CD8-positive, alpha-beta memory T cell (primary cell): ENCODE measurements around the gene APH1A. TPM values are rescaled to one million over a fixed set of nuclear protein-coding genes. Genes with fewer than 3 reads are reported as not detected.
A peak's percentile ranks its signal among the peaks of the same experiment; 100 is the strongest.
"Not testable (repeated sequence)": the region's sequence is repeated elsewhere in the genome, so short reads cannot be mapped to it uniquely, and the experiment has no call there.

ENCODE experiments used
- CTCF ChIA-PET: fragments of 350-600 bp; sonication (Branson Sonifier 250); formaldehyde crosslinking; loops from one replicate; lab custom pipeline; 2021; ENCODE audit warnings: antibody characterized with exemption; lab: Charles Lee
- POLR2A ChIA-PET: fragments of 350-600 bp; sonication (Branson Sonifier 250); formaldehyde crosslinking; loops from one replicate; lab custom pipeline; 2021; ENCODE audit warnings: antibody characterized with exemption; lab: Charles Lee
- DNase-seq, 5 donors: peaks; one replicate each; pipeline versions ENCODE4 v3.0.0 to v3.0.0-alpha.2; 2020 to 2022; ENCODE audit warnings: mixed read lengths in 1 of 5
- H3K27ac ChIP-seq: one replicate; pipeline ENCODE4 v1.7.0; 2013; ENCODE audit warnings: low read depth, mild to moderate bottlenecking, low read length, moderate library complexity
- H3K27me3 ChIP-seq: 2 replicates; pipeline ENCODE4 v1.7.0; 2013; ENCODE audit warnings: low read length, mild to moderate bottlenecking; ENCODE audit not compliant: insufficient read depth, poor library complexity, severe bottlenecking
- H3K36me3 ChIP-seq: 2 replicates; pipeline ENCODE4 v1.7.0; 2013; ENCODE audit warnings: mild to moderate bottlenecking, low read length, moderate library complexity; ENCODE audit not compliant: insufficient read depth
- H3K4me1 ChIP-seq: 2 replicates; pipeline ENCODE4 v1.7.0; 2013; ENCODE audit warnings: mild to moderate bottlenecking, low read length, moderate library complexity; ENCODE audit not compliant: insufficient read depth
- H3K4me3 ChIP-seq: 2 replicates; pipeline ENCODE4 v1.7.0; 2013; ENCODE audit warnings: mild to moderate bottlenecking, low read length
- H3K9me3 ChIP-seq: 2 replicates; pipeline ENCODE4 v1.7.0; 2013; ENCODE audit warnings: mild to moderate bottlenecking, low read length
- H3K27ac Mint-ChIP-seq, 8 donors: one replicate each; pipeline ENCODE4 v1.8.0; 2020 to 2021; ENCODE audit warnings: mixed read lengths in 8 of 8, mild to moderate bottlenecking in 6 of 8, inconsistent platforms in 3 of 8, moderate library complexity in 3 of 8
- H3K27me3 Mint-ChIP-seq, 2 donors: one replicate each; pipeline ENCODE4 v1.8.0; 2020 to 2021; ENCODE audit warnings: mixed read lengths in 2 of 2, mild to moderate bottlenecking in 1 of 2, moderate library complexity in 1 of 2
- H3K36me3 Mint-ChIP-seq, 3 donors: one replicate each; pipeline ENCODE4 v1.8.0; 2020 to 2021; ENCODE audit warnings: mixed read lengths in 3 of 3, inconsistent platforms in 1 of 3, mild to moderate bottlenecking in 1 of 3
- H3K4me1 Mint-ChIP-seq, 3 donors: one replicate each; pipeline ENCODE4 v1.8.0; 2020 to 2021; ENCODE audit warnings: mixed read lengths in 3 of 3, inconsistent platforms in 1 of 3, mild to moderate bottlenecking in 1 of 3
- H3K4me3 Mint-ChIP-seq, 7 donors: one replicate each; pipeline ENCODE4 v1.8.0; 2020 to 2021; ENCODE audit warnings: mixed read lengths in 7 of 7, mild to moderate bottlenecking in 6 of 7, moderate library complexity in 4 of 7, inconsistent platforms in 2 of 7
- H3K9me3 Mint-ChIP-seq, 5 donors: one replicate each; pipeline ENCODE4 v1.8.0; 2020 to 2022; ENCODE audit warnings: mixed read lengths in 5 of 5, mild to moderate bottlenecking in 3 of 5, moderate library complexity in 2 of 5, inconsistent platforms in 1 of 5
- polyA plus RNA-seq: library from polyadenylated mRNA; unstranded; fragments of 300-500 nt; fragmentation: Illumina TruSeq; gene quantifications from one replicate; pipeline ENCODE4 v1.2.3, GENCODE V29; 2021
- total RNA-seq, 2 experiments: library from RNA; stranded (reverse); gene quantifications; one replicate each; pipeline ENCODE4 v1.2.3, GENCODE V29; 2021

Gene APH1A
- total and polyA plus RNA-seq, 3 experiments from 2014 or later, result 63.4 to 140 (median 139) TPM

DNA sequence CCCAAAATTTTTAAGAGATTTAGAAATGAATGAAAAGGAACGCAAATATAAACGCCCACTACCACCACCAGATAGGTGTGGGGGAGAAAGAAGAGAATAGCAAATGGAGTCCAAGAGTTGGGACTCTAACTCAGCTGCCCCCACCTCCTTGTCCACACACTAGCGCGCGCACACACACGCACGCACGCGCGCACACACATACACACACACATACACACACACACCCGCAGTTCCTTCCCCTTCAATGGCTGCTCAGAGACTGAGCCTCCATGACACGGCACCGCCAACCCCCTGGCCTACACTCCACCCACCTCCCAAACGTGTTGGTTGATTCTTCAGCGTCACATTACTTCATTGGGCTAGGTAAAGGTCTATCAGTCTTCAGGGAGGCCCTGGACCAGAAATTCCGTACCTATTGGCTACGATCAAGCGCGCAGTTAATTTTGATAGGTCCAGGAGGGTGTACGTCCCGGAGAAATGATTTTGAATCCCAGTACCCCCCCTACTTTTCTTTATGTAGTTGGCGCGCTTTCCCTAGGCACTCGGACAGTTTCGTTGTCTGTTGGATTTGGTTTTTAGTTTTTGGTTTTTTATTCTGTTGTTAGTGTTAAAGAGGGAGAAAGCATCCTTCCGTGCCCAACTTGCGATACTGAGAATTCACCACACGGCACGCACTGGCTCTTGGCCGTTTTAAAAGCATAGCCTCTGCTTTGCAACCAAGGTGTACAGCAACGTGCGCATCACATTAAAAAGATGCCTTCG is 32.8 kb downstream of the APH1A start, which contains the start of gene ANP32E:
Gene ANP32E (minus strand): TSS at position 261 of the 762 bp plus-strand sequence. CDS start 326 bp downstream, outside the sequence.
- ChIA-PET CTCF (interaction anchor here (0.6 to 1.5 kb wide), 4 partner anchors 18 to 349 kb away, joined by 3 to 4 read pairs (median 3); a partner anchor contains a TSS), POLR2A (interaction anchor here (0.5 to 2.4 kb wide), 9 partner anchors 12 to 348 kb away, joined by 3 to 18 read pairs (median 5); partner anchors contain the start of genes RPRD2 and SF3B4)
- Mint-ChIP-seq H3K4me3 (peak within 1 kb of the TSS in 1 of 7 donors; percentile 93), H3K27ac (peak within 1 kb of the TSS in 6 of 8 donors; percentile 95 to 99 (median 97)), H3K36me3 (peaks cover 0 to 9% (median under 1%) of the 10 kb centered on the region in 3 donors), H3K27me3 (peaks cover 0 to 4% of the 10 kb centered on the region in 2 donors), H3K9me3 (no peaks in the 10 kb centered on the region), H3K4me1 (peaks cover 17 to 25% (median 17%) of the 10 kb centered on the region in 3 donors)
- no peaks in the 10 kb centered on the region for H3K36me3 ChIP-seq
- no peaks in the 10 kb centered on the region for H3K9me3 ChIP-seq
- H3K4me3 ChIP-seq, result peak within 1 kb of the TSS; percentile 96
- peaks cover 18% of the 10 kb centered on the region for H3K4me1 ChIP-seq
- no peaks in the 10 kb centered on the region for H3K27me3 ChIP-seq
- peak within 1 kb of the TSS; percentile 98 for H3K27ac ChIP-seq
- DNase-seq, result peak; percentile 87 to 98 (median 97)

GRCh38 chr1:150235294-150235851 is 33.4 kb downstream of the APH1A start:
- Histone ChIP-seq H3K27me3 (no peaks in the 10 kb centered on the region), H3K4me3 (peak overlapping the region; percentile 96), H3K4me1 (peaks cover 18% of the 10 kb centered on the region), H3K27ac (peak overlapping the region; percentile 98), H3K36me3 (no peaks in the 10 kb centered on the region), H3K9me3 (no peaks in the 10 kb centered on the region)
- Mint-ChIP-seq H3K36me3 (peaks cover 0 to 16% (median 2%) of the 10 kb centered on the region in 3 donors), H3K9me3 (no peaks in the 10 kb centered on the region), H3K4me3 (no peak overlapping the region), H3K27ac (no peak overlapping the region), H3K27me3 (peaks cover 0 to 4% of the 10 kb centered on the region in 2 donors), H3K4me1 (peaks cover 17 to 27% (median 17%) of the 10 kb centered on the region in 3 donors)
- CTCF ChIA-PET, result interaction anchor here (0.6 to 1.5 kb wide), 4 partner anchors 17 to 348 kb away, joined by 3 to 4 read pairs (median 3); a partner anchor contains a TSS
- DNase-seq, result peak; percentile 8 to 67 (median 26)
- POLR2A ChIA-PET, result interaction anchor here (0.5 to 2.4 kb wide), 11 partner anchors 11 to 1046 kb away, joined by 3 to 18 read pairs (median 4); partner anchors contain the start of genes RPRD2, SF3B4 and ZNF687

- peak; percentile 83 to 92 (median 87) for DNase-seq
- H3K9me3 ChIP-seq, result no peaks in the 10 kb centered on the region
- peak overlapping the region in 1 of 7 donors; percentile 93 for H3K4me3 Mint-ChIP-seq
- peak overlapping the region; percentile 98 for H3K27ac ChIP-seq
- H3K27me3 ChIP-seq, result no peaks in the 10 kb centered on the region
- peaks cover 0 to 20% (median 2%) of the 10 kb centered on the region in 3 donors for H3K36me3 Mint-ChIP-seq
- no peaks in the 10 kb centered on the region for H3K36me3 ChIP-seq
- H3K9me3 Mint-ChIP-seq, result no peaks in the 10 kb centered on the region
- H3K27me3 Mint-ChIP-seq, result peaks cover 0 to 4% of the 10 kb centered on the region in 2 donors
- H3K4me1 Mint-ChIP-seq, result peaks cover 17 to 27% (median 17%) of the 10 kb centered on the region in 3 donors
- CTCF ChIA-PET, result interaction anchor here (0.9 kb wide), 1 partner anchor 20 kb away, joined by 3 read pairs; no protein-coding TSS in a partner anchor
- peak overlapping the region; percentile 96 for H3K4me3 ChIP-seq
- H3K4me1 ChIP-seq, result peaks cover 18% of the 10 kb centered on the region
- POLR2A ChIA-PET, result interaction anchor here (0.6 to 2.4 kb wide), 13 partner anchors 11 to 1047 kb away, joined by 3 to 18 read pairs (median 5); partner anchors contain the start of genes APH1A, RPRD2 and ZNF687
- peak overlapping the region in 6 of 8 donors; percentile 95 to 99 (median 97) for H3K27ac Mint-ChIP-seq
These were observed 34.1 kb downstream of the APH1A start for GRCh38 chr1:150234566-150235293.

DNA sequence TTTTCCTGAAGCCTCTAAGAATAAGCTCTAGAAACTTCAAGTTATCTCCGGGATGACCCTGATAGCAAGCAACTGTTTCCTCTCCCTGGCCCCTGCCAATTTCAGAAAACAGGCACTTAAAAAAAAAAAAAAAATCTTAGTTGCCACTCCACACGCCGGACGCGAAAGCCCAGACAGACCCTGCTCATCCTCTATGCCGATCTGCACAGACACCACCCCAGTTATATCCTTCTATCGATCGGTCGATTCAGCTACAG is 34.6 kb downstream of the APH1A start:
- Mint-ChIP-seq H3K4me3 (peak overlapping the region in 1 of 7 donors; percentile 93), H3K4me1 (peaks cover 17 to 27% (median 17%) of the 10 kb centered on the region in 3 donors), H3K9me3 (no peaks in the 10 kb centered on the region), H3K36me3 (peaks cover 0 to 23% (median 2%) of the 10 kb centered on the region in 3 donors), H3K27ac (peak overlapping the region in 6 of 8 donors; percentile 95 to 99 (median 97)), H3K27me3 (peaks cover 0 to 1% of the 10 kb centered on the region in 2 donors)
- no peak for DNase-seq
- POLR2A ChIA-PET, result interaction anchor here (0.6 to 2.4 kb wide), 9 partner anchors 22 to 1276 kb away, joined by 3 to 15 read pairs (median 6); partner anchors contain the start of genes APH1A and RPRD2
- CTCF ChIA-PET, result interaction anchor here (0.7 to 0.9 kb wide), 2 partner anchors 20 to 48 kb away, joined by 3 read pairs; no protein-coding TSS in a partner anchor
- Histone ChIP-seq H3K27ac (peak overlapping the region; percentile 98), H3K9me3 (no peaks in the 10 kb centered on the region), H3K4me3 (peak overlapping the region; percentile 96), H3K27me3 (no peaks in the 10 kb centered on the region), H3K36me3 (no peaks in the 10 kb centered on the region), H3K4me1 (peaks cover 18% of the 10 kb centered on the region)

DNA sequence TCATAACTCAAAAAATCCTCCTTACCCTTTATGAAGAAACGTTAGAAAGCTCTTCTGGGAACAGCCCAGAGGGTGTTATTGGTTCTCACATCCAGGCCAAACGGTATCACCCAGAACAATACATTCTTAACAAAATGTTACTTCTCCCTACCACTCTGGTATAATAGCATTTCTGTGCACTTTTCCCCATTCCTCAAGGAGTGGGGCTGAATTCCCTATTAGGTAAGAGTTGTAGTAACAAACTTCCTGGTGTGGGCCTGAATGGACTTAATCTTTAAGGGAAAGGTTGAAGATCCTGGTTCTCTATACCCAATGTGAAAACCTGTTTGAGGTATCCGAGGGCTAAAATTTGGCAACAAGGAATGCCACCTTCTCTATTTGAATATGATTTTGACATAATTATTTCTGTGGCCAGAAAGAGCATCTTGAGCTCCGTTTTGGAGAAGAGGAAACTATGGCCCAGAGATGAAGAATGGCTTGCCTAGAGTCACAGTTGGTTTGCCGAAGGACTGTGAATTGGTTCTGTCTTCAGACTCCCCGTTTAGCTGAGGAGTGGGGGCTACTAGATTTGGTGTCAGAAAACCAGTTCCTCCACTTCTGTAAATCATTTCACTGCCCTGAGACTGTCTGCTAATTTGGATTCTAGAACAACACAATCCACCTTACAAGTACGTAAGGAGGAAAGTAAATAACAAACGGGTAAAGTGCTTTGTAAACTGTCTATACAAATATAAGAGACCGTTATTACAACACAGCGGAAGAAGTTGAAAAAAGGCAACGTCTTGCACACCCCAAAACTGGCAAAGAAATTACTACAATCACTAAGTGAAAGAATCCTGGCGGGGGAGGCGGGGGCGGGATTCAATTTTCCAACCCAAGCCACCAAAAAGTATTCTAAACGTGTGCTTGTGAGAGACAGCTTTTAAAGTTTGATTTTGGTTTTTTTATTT is 35.2 kb downstream of the APH1A start:
- H3K4me3 Mint-ChIP-seq, result peak overlapping the region in 1 of 7 donors; percentile 93

DNA sequence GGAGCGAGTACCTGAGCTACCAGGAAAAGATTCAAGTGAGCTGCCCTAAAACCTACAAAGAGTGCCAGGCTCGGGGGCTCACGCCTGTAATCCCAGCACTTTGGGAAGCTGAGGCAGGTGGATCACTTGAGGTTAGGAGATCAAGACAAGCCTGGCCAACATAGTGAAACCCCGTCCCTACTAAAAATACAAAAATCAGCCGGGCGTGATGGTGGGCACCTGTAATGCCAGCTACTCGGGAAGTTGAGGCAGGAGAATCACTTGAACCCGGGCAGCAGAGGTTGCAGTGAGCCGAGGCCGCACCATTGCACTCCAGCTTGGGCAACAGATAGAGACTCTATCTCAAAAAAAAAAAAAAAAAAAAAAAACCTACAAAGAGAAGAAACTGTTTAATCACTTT is 35.9 kb downstream of the APH1A start:
- peak overlapping the region in 3 of 7 donors; percentile 11 to 62 (median 17) for H3K4me3 Mint-ChIP-seq
- H3K4me1 Mint-ChIP-seq, result peaks cover 17 to 27% (median 22%) of the 10 kb centered on the region in 3 donors
- H3K4me3 ChIP-seq, H3K27me3 Mint-ChIP-seq, H3K9me3 Mint-ChIP-seq, H3K36me3 ChIP-seq, H3K27me3 ChIP-seq, CTCF ChIA-PET, H3K9me3 ChIP-seq, DNase-seq: not testable (repeated sequence)
- H3K4me1 ChIP-seq, result peaks cover 18% of the 10 kb centered on the region
- POLR2A ChIA-PET, result interaction anchor here (0.5 to 2.2 kb wide), 5 partner anchors 101 to 347 kb away, joined by 3 to 15 read pairs (median 8); partner anchors contain the start of gene RPRD2
- H3K27ac Mint-ChIP-seq, result peak overlapping the region in 6 of 8 donors; percentile 95 to 99 (median 97)
- peak overlapping the region; percentile 98 for H3K27ac ChIP-seq
- H3K36me3 Mint-ChIP-seq, result peaks cover 4 to 32% (median 6%) of the 10 kb centered on the region in 3 donors

More for the DNA sequence above, 35.2 kb downstream of the APH1A start:
- peak in 4 of 5 donors; percentile 10 to 28 (median 22) for DNase-seq
- no peaks in the 10 kb centered on the region for H3K36me3 ChIP-seq
- H3K4me1 Mint-ChIP-seq, result peaks cover 17 to 27% (median 21%) of the 10 kb centered on the region in 3 donors
- CTCF ChIA-PET, result interaction anchor here (0.7 to 0.9 kb wide), 2 partner anchors 19 to 48 kb away, joined by 3 read pairs; no protein-coding TSS in a partner anchor
- POLR2A ChIA-PET, result interaction anchor here (0.5 to 2.4 kb wide), 11 partner anchors 22 to 1276 kb away, joined by 3 to 15 read pairs (median 5); partner anchors contain the start of genes APH1A and RPRD2
- peak overlapping the region in 6 of 8 donors; percentile 95 to 99 (median 97) for H3K27ac Mint-ChIP-seq
- no peaks in the 10 kb centered on the region for H3K9me3 Mint-ChIP-seq
- no peaks in the 10 kb centered on the region for H3K9me3 ChIP-seq
- peaks cover 4 to 27% (median 6%) of the 10 kb centered on the region in 3 donors for H3K36me3 Mint-ChIP-seq
- no peaks in the 10 kb centered on the region for H3K27me3 ChIP-seq
- H3K27ac ChIP-seq, result peak overlapping the region; percentile 98
- H3K4me3 ChIP-seq, result peak overlapping the region; percentile 96
- H3K27me3 Mint-ChIP-seq, result peaks cover 0 to 1% of the 10 kb centered on the region in 2 donors
- peaks cover 18% of the 10 kb centered on the region for H3K4me1 ChIP-seq
